ENCODE results near the gene PSAP.

PSAP gene

GRCh38 chr10:71844084-71844483 lies 7.0 kb downstream of the PSAP start:
- DNase-seq = no peak

GRCh38 chr10:71842856-71843686 lies 8.0 kb downstream of the PSAP start:
- no peak for DNase-seq

GRCh38 chr10:71842422-71842821 lies 8.6 kb downstream of the PSAP start:
- no peak for DNase-seq

- DNase-seq = no peak
Observed at GRCh38 chr10:71840958-71841335, 10.1 kb downstream of the PSAP start.

- no peak for DNase-seq
Observed at GRCh38 chr10:71840177-71840957, 10.7 kb downstream of the PSAP start.

GRCh38 chr10:71838264-71839211 lies 12.5 kb downstream of the PSAP start:
- DNase-seq = no peak

- no peak for DNase-seq
Observed at GRCh38 chr10:71837098-71837827, 13.8 kb downstream of the PSAP start.

GRCh38 chr10:71836596-71836974 lies 14.5 kb downstream of the PSAP start:
- no peak for DNase-seq

- DNase-seq = no peak
Observed at GRCh38 chr10:71835671-71836595, 15.1 kb downstream of the PSAP start.

- no peak for DNase-seq
Observed at GRCh38 chr10:71834343-71834674, 16.7 kb downstream of the PSAP start.

- DNase-seq = no peak
Observed at GRCh38 chr10:71833451-71834342, 17.4 kb downstream of the PSAP start.

- DNase-seq = no peak
Observed at GRCh38 chr10:71832967-71833366, 18.1 kb downstream of the PSAP start.

- no peak for DNase-seq
Observed at GRCh38 chr10:71831646-71832552, 19.2 kb downstream of the PSAP start.

- no peak for DNase-seq
Observed at GRCh38 chr10:71830726-71831125, 20.3 kb downstream of the PSAP start.

- no peak for DNase-seq
Observed at GRCh38 chr10:71829896-71830295, 21.2 kb downstream of the PSAP start.

- DNase-seq = no peak
Observed at GRCh38 chr10:71829171-71829570, 21.9 kb downstream of the PSAP start.

- no peak for DNase-seq
Observed at GRCh38 chr10:71828702-71829101, 22.3 kb downstream of the PSAP start.

GRCh38 chr10:71827852-71828251 lies 23.2 kb downstream of the PSAP start:
- DNase-seq = no peak

- DNase-seq = no peak
Observed at GRCh38 chr10:71825217-71825616, 25.8 kb downstream of the PSAP start.

Measured in stimulated activated CD4-positive, alpha-beta T cell treated with anti-CD3 and anti-CD28 coated beads, Interleukin-12 subunit alpha, Interleukin-12 subunit beta, amount 100 ng/mL, for 4 hours (primary cell).